ENCODE results near the gene SOX6.

DNA sequence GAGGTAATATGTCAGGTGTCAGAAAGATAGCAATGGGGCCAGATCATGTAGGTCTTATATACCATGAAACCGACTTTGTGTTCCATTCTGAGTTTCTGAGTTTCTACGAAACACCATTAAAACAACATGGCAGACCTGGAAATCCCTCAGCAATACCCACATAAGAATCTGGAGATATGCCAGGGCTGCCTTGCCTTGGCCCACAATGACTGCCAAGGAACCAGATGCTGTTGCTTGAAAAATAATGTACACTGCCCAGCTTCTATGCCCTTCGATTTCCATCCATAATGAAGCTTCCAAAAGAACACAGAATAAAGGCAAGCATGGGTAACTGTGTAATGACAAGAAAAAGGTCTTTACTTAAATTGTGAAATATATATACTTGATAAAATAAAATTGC lies 277.4 kb downstream of the SOX6 start:
- TF ChIP-seq, protein P1, sequence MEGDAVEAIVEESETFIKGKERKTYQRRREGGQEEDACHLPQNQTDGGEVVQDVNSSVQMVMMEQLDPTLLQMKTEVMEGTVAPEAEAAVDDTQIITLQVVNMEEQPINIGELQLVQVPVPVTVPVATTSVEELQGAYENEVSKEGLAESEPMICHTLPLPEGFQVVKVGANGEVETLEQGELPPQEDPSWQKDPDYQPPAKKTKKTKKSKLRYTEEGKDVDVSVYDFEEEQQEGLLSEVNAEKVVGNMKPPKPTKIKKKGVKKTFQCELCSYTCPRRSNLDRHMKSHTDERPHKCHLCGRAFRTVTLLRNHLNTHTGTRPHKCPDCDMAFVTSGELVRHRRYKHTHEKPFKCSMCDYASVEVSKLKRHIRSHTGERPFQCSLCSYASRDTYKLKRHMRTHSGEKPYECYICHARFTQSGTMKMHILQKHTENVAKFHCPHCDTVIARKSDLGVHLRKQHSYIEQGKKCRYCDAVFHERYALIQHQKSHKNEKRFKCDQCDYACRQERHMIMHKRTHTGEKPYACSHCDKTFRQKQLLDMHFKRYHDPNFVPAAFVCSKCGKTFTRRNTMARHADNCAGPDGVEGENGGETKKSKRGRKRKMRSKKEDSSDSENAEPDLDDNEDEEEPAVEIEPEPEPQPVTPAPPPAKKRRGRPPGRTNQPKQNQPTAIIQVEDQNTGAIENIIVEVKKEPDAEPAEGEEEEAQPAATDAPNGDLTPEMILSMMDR (IDR thresholded peaks at IDR 0.05; ENCODE audit: low read depth, low read length, poor library complexity, severe bottlenecking) = no peak
- TF ChIP-seq EZH2phosphoT487 (IDR thresholded peaks at IDR 0.05; ENCODE audit: borderline replicate concordance, low read length) = no peak
